Panc1 (cell line): ENCODE measurements around the gene PANX2. TPM values are rescaled to one million over a fixed set of nuclear protein-coding genes. Genes with fewer than 3 reads are reported as not detected.

ENCODE experiments used
- ATAC-seq: fragments of 200-7000 bp; cut with Tn5 transposase; 2 replicates; pipeline ENCODE4 v1.9.1; 2020; ENCODE audit warnings: mild to moderate bottlenecking, moderate library complexity
- BruUV-seq: library from RNA; stranded (reverse); fragments of 400-500 nt; replicated peaks from 2 replicates; lab custom pipeline; 2021; lab: Mats Ljungman, UMichigan
- CTCF ChIA-PET: fragments of 300-600 bp; sonication (Branson Sonifier 250); formaldehyde crosslinking; loops from one replicate; lab custom pipeline; 2022; ENCODE audit warnings: antibody characterized with exemption; lab: Charles Lee
- POLR2A ChIA-PET: fragments of 300-600 bp; sonication (Branson Sonifier 250); formaldehyde crosslinking; loops from one replicate; lab custom pipeline; 2022; ENCODE audit warnings: antibody characterized with exemption; lab: Charles Lee
- DNase-seq: peaks from one replicate; pipeline ENCODE4 v3.0.0-alpha.2; 2010; ENCODE audit warnings: low read depth, low spot score
- H3K27ac ChIP-seq: 2 replicates; pipeline ENCODE4 v1.5.1; 2011; ENCODE audit warnings: mild to moderate bottlenecking, low read length, inconsistent platforms
- H3K27me3 ChIP-seq: fragments of 200-500 bp; sonication (Bioruptor generic); 2 replicates; pipeline ENCODE4 v1.6.0; 2014; ENCODE audit warnings: low read length, inconsistent platforms; ENCODE audit not compliant: control insufficient read depth, insufficient read depth
- H3K36me3 ChIP-seq: fragments of 200-500 bp; sonication (Bioruptor generic); 2 replicates; pipeline ENCODE4 v1.5.1; 2014; ENCODE audit warnings: inconsistent platforms, mild to moderate bottlenecking, low read length, moderate library complexity; ENCODE audit not compliant: control insufficient read depth, insufficient read depth
- H3K4me1 ChIP-seq: 2 replicates; pipeline ENCODE4 v1.5.1; 2011; ENCODE audit warnings: inconsistent platforms, mild to moderate bottlenecking, low read length, moderate library complexity; ENCODE audit not compliant: control insufficient read depth, insufficient read depth
- H3K4me3 ChIP-seq, 2 experiments: 2 replicates each; pipeline ENCODE4 v1.5.1; 2011 to 2012; ENCODE audit warnings: low read depth in 2 of 2, low read length in 2 of 2, mild to moderate bottlenecking in 2 of 2, inconsistent platforms in 1 of 2, moderate library complexity in 1 of 2
- H3K9me3 ChIP-seq: fragments of 200-500 bp; sonication (Bioruptor generic); 2 replicates; pipeline ENCODE4 v1.5.1; 2014; ENCODE audit warnings: low read depth, mild to moderate bottlenecking, inconsistent platforms, low read length, moderate library complexity; ENCODE audit not compliant: control insufficient read depth, insufficient read depth
- CTCF ChIP-seq: fragments of 450-650 bp; IDR thresholded peaks from 2 replicates; pipeline ENCODE4 v1.5.1; 2017; ENCODE audit warnings: mild to moderate bottlenecking
- POLR2AphosphoS5 ChIP-seq: IDR thresholded peaks from 2 replicates; pipeline ENCODE4 v1.6.1; 2012; ENCODE audit warnings: mild to moderate bottlenecking, low read depth, low read length, moderate library complexity
- REST ChIP-seq, 2 experiments: IDR thresholded peaks; 2 replicates each; pipeline ENCODE4 v1.6.1; 2011 to 2012; ENCODE audit warnings: low read depth in 2 of 2, control low read depth in 1 of 2, low read length in 1 of 2, mild to moderate bottlenecking in 1 of 2, moderate library complexity in 1 of 2; ENCODE audit not compliant: insufficient read depth in 1 of 2
- SIN3A ChIP-seq: IDR thresholded peaks from 2 replicates; pipeline ENCODE4 v1.6.1; 2012; ENCODE audit warnings: low read depth, mild to moderate bottlenecking, low read length, moderate library complexity, borderline replicate concordance; ENCODE audit not compliant: insufficient read depth
- TCF7L2 ChIP-seq: IDR thresholded peaks from 2 replicates; pipeline ENCODE4 v1.6.1; 2011; ENCODE audit warnings: mild to moderate bottlenecking, low read depth, low read length, inconsistent platforms
- in situ Hi-C: cut with HindIII; loops from 2 replicates; pipeline ENCODE4 v1.10.0; 2016; ENCODE audit warnings: low sequenced_read_pairs, low pct_unique_long_range_greater_than_20kb
- intact Hi-C: fragments of 100-400 bp; cut with micrococcal nuclease; formaldehyde crosslinking; loops from one replicate; pipeline ENCODE4 v1.10.0; 2022; ENCODE audit not compliant: unreplicated experiment
- total RNA-seq: library from RNA; stranded (reverse); gene quantifications from one replicate; pipeline ENCODE4 v1.2.1, GENCODE V29; 2021; ENCODE audit not compliant: unreplicated experiment

PANX2 gene
- total RNA-seq, 1 experiment from 2014 or later, result 0.77 TPM

GRCh38 chr22:50227579-50228215 lies 57.2 kb downstream of the PANX2 start:
- ChIA-PET POLR2A (no interaction called here), CTCF (no interaction called here)
- no peak for ATAC-seq
- H3K4me3 ChIP-seq, result no peak overlapping the region
- BruUV-seq, result no TSS peak
- H3K36me3 ChIP-seq, result no peaks in the 10 kb centered on the region
- H3K27ac ChIP-seq, result no peak overlapping the region
- TF ChIP-seq REST (IDR thresholded peaks at IDR 0.05; ENCODE audit: insufficient read depth in 1 of 2, low read depth in 2 of 2, low read length in 1 of 2) (no peak), SIN3A (no peak), TCF7L2 (no peak), POLR2AphosphoS5 (no peak), CTCF (no peak)
- in situ Hi-C loops (no loop called here), intact Hi-C loops (no loop called here)
- no peak for DNase-seq
- H3K27me3 ChIP-seq, result no peaks in the 10 kb centered on the region
- H3K9me3 ChIP-seq, result no peaks in the 10 kb centered on the region
- no peaks in the 10 kb centered on the region for H3K4me1 ChIP-seq

- ChIA-PET POLR2A (no interaction called here), CTCF (interaction anchor here (0.5 kb wide), 1 partner anchor 160 kb away, joined by 3 read pairs; no protein-coding TSS in a partner anchor)
- no peaks in the 10 kb centered on the region for H3K9me3 ChIP-seq
- no peak overlapping the region for H3K4me3 ChIP-seq
- ATAC-seq (no peak), DNase-seq (no peak)
- H3K36me3 ChIP-seq, result no peaks in the 10 kb centered on the region
- intact Hi-C loops (no loop called here), in situ Hi-C loops (no loop called here)
- no peaks in the 10 kb centered on the region for H3K4me1 ChIP-seq
- no peak overlapping the region for H3K27ac ChIP-seq
- no peaks in the 10 kb centered on the region for H3K27me3 ChIP-seq
- TF ChIP-seq POLR2AphosphoS5 (no peak), TCF7L2 (no peak), REST (IDR thresholded peaks at IDR 0.05; ENCODE audit: insufficient read depth in 1 of 2, low read depth in 2 of 2, low read length in 1 of 2) (no peak), CTCF (no peak), SIN3A (no peak)
- BruUV-seq, result TSS peak; percentile 58
Measured at GRCh38 chr22:50228366-50228765, 57.8 kb downstream of the PANX2 start.
